C4-2B (cell line): ENCODE data around the gene FBXL17.

Source experiments
- H3K27ac ChIP-seq: fragments of 450-650 bp; 2 replicates; pipeline ENCODE4 v1.5.1; 2017
- ZFX ChIP-seq: fragments of 450-650 bp; IDR thresholded peaks from 2 replicates; pipeline ENCODE4 v1.6.1; 2017
- TF ChIP-seq, protein P1 (sequence below): fragments of 450-650 bp; conservative IDR thresholded peaks from 2 replicates; pipeline ENCODE4 v1.5.1; 2017; ENCODE audit warnings: mild to moderate bottlenecking

The FBXL17 gene

DNA sequence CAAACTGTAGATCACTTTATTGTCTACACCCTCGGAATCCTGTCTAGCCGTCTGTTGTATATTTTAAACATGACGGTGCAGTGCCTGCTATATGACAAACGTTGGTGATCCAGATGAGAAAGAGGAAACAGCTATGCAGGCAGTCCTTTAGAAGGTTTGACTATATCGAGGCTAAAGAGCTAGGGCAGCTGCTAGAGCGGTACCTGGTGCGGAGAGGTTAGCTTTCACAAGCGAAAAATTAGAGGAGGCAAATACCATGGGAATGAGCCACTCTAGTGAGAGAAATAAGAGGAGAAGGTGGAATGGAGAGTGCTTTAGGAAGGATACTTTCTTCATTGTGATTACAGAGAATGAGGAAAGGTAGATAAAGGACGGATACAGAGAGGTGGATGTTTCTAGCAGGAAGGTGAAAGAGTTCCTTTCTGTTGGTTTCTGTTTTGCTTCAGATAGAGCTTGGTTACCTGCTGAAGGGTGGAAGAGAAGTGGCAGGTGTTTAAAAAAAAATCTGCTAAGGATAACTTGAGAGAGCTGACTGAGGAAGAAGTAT is 959 bp upstream of the FBXL17 start:
- TF ChIP-seq, protein P1, sequence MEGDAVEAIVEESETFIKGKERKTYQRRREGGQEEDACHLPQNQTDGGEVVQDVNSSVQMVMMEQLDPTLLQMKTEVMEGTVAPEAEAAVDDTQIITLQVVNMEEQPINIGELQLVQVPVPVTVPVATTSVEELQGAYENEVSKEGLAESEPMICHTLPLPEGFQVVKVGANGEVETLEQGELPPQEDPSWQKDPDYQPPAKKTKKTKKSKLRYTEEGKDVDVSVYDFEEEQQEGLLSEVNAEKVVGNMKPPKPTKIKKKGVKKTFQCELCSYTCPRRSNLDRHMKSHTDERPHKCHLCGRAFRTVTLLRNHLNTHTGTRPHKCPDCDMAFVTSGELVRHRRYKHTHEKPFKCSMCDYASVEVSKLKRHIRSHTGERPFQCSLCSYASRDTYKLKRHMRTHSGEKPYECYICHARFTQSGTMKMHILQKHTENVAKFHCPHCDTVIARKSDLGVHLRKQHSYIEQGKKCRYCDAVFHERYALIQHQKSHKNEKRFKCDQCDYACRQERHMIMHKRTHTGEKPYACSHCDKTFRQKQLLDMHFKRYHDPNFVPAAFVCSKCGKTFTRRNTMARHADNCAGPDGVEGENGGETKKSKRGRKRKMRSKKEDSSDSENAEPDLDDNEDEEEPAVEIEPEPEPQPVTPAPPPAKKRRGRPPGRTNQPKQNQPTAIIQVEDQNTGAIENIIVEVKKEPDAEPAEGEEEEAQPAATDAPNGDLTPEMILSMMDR: no peak
- TF ChIP-seq ZFX: no peak
- H3K27ac ChIP-seq: peak overlapping the region; percentile 99

DNA sequence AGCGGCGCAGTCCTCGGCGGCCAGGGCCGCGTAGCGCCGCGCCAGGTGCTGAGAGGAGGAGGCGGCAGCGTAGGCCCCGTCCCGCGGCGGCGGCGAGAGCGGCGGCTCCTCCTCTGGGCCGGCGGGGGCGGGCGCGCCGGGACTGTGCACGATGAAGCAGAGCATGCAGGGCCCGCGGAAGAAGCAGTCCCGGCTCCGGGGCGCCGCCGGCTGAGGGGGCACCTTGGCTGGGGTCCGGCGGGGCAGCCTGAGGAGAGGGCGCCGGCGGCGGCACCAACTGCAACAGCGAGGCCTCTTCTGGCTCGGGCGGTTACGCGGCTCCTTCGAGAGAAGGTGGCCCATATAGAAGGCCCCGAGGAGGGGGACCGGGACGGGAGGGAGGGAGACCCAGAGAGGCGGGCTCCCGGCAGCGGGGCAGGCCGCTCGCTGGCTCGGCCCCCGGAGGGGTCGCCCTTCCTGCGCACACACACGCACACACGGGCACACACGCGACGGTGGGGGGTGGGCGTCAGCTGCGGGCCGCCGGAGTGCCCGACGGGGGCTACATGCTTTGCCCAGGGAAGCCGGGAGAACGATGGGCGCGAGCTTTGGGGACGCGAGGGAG is 446 bp downstream of the FBXL17 start:
- peak overlapping the region; percentile 99 for H3K27ac ChIP-seq
- TF ChIP-seq, protein P1: peak; percentile 6; the same call in 1 of the 2 replicates
- peak; percentile 96 for TF ChIP-seq ZFX

DNA sequence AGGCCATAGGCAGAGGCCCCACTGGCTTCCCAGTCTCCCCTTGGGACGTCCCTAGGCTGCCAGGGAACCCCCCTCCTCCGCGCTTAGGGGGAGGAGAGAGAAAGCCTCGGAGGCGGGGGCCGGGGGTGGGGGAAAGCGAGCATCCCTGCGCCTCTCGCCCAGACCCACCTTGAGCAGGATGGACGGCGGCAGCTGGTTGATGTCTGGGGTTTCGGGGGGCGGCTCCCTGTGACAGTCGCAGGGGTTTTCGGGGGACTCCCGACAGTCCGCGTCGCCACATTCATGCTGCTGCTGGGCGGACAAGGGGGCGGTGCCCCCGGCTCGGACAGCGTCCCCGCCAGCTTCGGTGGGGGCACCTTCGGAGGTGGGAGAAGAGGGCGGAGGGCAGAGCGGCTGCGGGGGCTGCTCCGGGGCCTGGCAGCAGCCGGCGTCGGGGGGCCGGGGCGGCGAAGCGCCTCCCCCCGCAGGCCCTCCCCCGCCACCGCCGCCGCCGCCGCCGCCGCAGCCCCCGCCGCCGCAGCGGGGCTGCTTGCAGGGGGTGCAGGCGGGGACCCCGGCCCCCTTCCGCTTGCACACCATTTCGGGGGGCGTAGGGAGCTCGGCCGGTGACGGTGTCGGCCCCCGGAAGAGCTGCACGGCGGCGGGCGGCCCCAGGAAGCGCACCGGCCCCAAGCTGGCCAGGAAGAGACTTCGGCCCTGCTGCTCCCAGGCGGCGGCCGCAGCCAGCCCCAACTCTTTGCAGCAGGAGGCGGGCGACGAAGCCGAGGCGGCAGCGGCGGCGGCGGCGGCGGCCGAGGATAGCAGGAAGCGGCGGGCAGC is 1.2 kb downstream of the FBXL17 start:
- peak overlapping the region; percentile 99 for H3K27ac ChIP-seq

DNA sequence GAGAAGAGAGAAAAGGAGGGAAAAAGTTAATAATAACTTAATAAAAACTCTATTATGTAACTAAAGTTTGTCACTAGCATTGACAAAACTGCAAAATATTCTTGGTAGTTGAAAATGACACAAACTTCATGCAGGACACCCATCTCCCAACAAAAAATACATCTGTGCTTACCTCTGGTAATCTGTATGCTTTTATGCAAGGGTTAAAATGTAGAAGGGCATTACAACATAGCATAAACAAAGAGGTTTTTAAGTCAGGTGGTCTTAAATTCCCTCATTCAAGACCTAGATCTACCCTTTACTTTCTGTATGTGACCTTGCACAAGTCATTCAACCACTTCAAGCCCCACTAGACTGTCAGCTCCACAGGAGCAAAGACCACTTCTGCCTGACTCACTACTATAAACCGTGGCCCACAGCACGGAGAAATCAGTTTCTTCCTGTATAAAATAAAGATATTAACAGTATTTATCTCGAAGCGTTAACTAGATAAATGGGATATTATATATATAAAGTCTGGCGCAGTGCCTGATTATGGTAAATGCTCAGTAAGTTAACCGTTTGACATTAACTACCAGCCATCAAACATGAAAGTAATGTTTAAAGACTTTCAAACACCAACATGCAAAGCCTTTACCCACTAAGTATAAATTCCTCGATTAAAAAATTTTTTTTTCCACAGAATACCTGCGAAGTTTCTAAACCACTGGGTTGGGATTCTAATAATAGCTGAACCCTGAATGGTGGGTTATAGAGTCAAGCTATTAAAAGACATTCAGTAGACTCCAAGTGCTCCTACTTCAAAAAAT is 2.0 kb downstream of the FBXL17 start:
- no peak for TF ChIP-seq ZFX
- TF ChIP-seq, protein P1: no peak

More for the DNA sequence above, 1.2 kb downstream of the FBXL17 start:
- TF ChIP-seq, protein P1: no peak
- no peak for TF ChIP-seq ZFX

DNA sequence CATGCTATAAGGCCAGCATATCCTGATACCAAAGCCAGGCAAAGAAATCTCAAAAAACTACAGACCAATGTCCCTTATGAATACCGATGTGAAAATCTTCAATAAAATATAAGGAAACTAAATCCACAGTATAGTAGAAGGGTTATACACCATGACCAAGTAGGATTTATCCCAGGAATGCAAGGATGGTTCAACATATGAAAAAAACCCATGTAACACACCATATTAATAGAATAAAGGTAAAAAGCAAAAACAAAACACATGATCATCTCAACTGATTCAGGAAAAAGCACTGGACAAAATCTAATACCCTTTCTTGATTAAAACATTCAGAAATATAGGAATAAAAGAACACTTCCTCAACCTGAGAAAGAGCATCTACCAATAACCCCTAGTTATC is 6.1 kb downstream of the FBXL17 start:
- TF ChIP-seq, protein P1: no peak
- no peak overlapping the region for H3K27ac ChIP-seq

More for the DNA sequence above, 2.0 kb downstream of the FBXL17 start:
- peak overlapping the region; percentile 99 for H3K27ac ChIP-seq

DNA sequence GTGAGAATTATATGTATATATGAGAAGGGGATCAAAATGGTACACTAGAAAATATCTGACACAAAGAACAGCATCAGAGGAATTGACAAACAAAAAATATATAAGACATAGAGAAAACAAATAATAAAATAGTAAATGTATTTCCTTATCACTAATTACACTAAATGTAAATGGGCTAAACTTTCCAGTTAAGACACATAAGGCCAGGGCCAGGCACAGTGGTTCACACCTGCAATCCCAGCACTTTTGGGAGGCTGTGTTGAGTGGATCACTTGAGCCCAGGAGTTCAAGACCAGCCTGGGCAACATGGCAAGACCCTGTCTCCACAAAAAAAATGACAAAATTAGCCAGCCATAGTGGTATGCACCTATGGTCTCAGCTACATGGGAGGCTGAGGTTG is 8.5 kb downstream of the FBXL17 start:
- H3K27ac ChIP-seq: no peak overlapping the region
- TF ChIP-seq, protein P1: no peak
- no peak for TF ChIP-seq ZFX
